OCI-LY1 (cell line): ENCODE results near the gene TTC3.

Experiments used
- H2AFZ ChIP-seq: fragments of 200-600 bp; sonication (generic), shearing (Covaris generic); 2 replicates; pipeline ENCODE4 v1.6.0; 2014; ENCODE audit warnings: antibody characterized with exemption, mild to moderate bottlenecking, low read length
- H3F3A ChIP-seq: fragments of 200-600 bp; sonication (generic), shearing (Covaris generic); 2 replicates; pipeline ENCODE4 v1.6.0; 2014; ENCODE audit warnings: mild to moderate bottlenecking, antibody characterized with exemption, low read length, moderate library complexity; ENCODE audit not compliant: insufficient read depth
- H3K27ac ChIP-seq: fragments of 200-600 bp; sonication (generic); 2 replicates; pipeline ENCODE4 v1.5.1; 2014; ENCODE audit warnings: low read length, mixed run types, mild to moderate bottlenecking, low read depth; ENCODE audit not compliant: poor library complexity, severe bottlenecking
- H3K27me3 ChIP-seq: fragments of 200-600 bp; sonication (generic); 2 replicates; pipeline ENCODE4 v1.6.0; 2014; ENCODE audit warnings: antibody characterized with exemption, mild to moderate bottlenecking, low read length, moderate library complexity; ENCODE audit not compliant: insufficient read depth
- H3K36me3 ChIP-seq: fragments of 200-600 bp; sonication (generic); 2 replicates; pipeline ENCODE4 v1.6.1; 2014; ENCODE audit warnings: mild to moderate bottlenecking, antibody characterized with exemption, low read length, moderate library complexity, mixed read lengths; ENCODE audit not compliant: insufficient read depth
- H3K4me1 ChIP-seq: fragments of 200-600 bp; sonication (generic); 2 replicates; pipeline ENCODE4 v1.5.1; 2014; ENCODE audit warnings: mild to moderate bottlenecking, low read length, moderate library complexity; ENCODE audit not compliant: insufficient read depth, severe bottlenecking
- H3K4me2 ChIP-seq: fragments of 200-600 bp; sonication (generic), shearing (Covaris generic); 2 replicates; pipeline ENCODE4 v1.6.1; 2014; ENCODE audit warnings: low read length
- H3K4me3 ChIP-seq: fragments of 200-600 bp; sonication (generic); 2 replicates; pipeline ENCODE4 v1.5.1; 2014; ENCODE audit warnings: low read length, low read depth, mild to moderate bottlenecking, mixed read lengths; ENCODE audit not compliant: poor library complexity, severe bottlenecking
- H3K79me2 ChIP-seq: fragments of 200-600 bp; shearing (Covaris generic); 2 replicates; pipeline ENCODE4 v1.6.1; 2016; ENCODE audit warnings: mixed run types, low read length, mixed read lengths; ENCODE audit not compliant: insufficient read depth
- H3K9ac ChIP-seq: fragments of 200-600 bp; sonication (generic), shearing (Covaris generic); 2 replicates; pipeline ENCODE4 v1.6.1; 2014; ENCODE audit warnings: mild to moderate bottlenecking, low read length, mixed read lengths
- H3K9me2 ChIP-seq: fragments of 200-600 bp; sonication (generic), shearing (Covaris generic); 2 replicates; pipeline ENCODE4 v1.6.1; 2014; ENCODE audit warnings: low read depth, mild to moderate bottlenecking, low read length, mixed read lengths
- H3K9me3 ChIP-seq: fragments of 200-600 bp; shearing (Covaris generic); 2 replicates; pipeline ENCODE4 v1.6.1; 2014; ENCODE audit warnings: low read length, mixed read lengths
- H4K20me1 ChIP-seq: fragments of 200-600 bp; sonication (generic), shearing (Covaris generic); 2 replicates; pipeline ENCODE4 v1.6.0; 2016; ENCODE audit warnings: mild to moderate bottlenecking, low read length; ENCODE audit not compliant: insufficient read depth
- EZH2 ChIP-seq: fragments of 200-600 bp; sonication (generic), shearing (Covaris generic); IDR thresholded peaks from 2 replicates; pipeline ENCODE4 v1.8.0; 2017; ENCODE audit warnings: borderline replicate concordance, mixed run types, mild to moderate bottlenecking, antibody characterized with exemption, low read length, moderate library complexity, mixed read lengths
- TF ChIP-seq, protein P1 (sequence below): fragments of 200-600 bp; sonication (generic), shearing (Covaris generic); IDR thresholded peaks from 2 replicates; pipeline ENCODE4 v1.5.1; 2017; ENCODE audit warnings: mild to moderate bottlenecking, antibody characterized with exemption, low read length, moderate library complexity, mixed read lengths

The TTC3 gene

DNA sequence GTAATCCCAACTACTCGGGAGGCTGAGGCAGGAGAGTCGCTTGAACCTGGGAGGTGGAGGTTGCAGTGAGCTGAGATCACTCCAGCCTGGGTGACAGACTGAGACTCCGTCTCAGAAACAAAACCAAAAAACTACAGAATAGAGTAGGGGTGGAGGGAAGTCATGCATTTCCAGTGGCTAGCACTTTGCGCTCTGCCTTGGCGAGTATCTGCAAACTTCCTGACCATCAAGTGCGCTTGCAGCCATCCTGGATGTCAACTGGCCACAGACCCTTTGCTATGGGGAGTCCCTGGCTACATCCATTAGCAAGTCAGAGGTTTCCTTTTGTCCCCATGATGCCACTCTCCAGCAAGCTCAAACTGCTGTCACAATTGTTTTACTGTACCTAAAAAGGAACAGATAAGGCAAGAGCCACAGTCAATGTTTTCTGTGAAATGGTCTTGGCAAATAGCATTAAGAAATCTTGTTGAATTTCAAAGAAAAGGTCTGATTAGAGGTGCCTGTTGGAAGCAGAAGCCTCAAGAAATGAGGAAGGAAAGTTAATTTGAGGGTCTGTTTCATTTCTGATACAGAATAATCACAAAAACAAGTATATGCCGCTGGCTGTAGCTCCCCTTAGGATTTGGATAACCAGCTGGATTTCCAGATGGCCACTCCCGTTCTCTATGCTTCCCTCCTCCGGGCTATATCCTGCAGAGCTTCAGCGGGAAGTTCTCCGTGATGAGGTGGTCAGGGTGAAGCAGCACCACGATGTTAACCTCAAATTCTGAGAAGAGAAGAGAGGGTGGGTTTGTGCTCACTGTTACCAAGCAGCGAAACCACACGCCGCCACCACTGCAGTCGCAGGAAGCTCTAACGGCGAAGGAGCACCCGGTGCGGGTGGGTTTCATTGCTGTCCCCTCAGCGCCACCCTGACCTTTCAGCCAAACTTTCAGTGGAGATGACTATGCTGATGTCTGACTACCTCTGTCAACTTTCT lies 152.1 kb downstream of the TTC3 start:
- peaks cover 11% of the 10 kb centered on the region for H3K4me1 ChIP-seq
- H3K9me3 ChIP-seq, result no peaks in the 10 kb centered on the region
- TF ChIP-seq, protein P1, sequence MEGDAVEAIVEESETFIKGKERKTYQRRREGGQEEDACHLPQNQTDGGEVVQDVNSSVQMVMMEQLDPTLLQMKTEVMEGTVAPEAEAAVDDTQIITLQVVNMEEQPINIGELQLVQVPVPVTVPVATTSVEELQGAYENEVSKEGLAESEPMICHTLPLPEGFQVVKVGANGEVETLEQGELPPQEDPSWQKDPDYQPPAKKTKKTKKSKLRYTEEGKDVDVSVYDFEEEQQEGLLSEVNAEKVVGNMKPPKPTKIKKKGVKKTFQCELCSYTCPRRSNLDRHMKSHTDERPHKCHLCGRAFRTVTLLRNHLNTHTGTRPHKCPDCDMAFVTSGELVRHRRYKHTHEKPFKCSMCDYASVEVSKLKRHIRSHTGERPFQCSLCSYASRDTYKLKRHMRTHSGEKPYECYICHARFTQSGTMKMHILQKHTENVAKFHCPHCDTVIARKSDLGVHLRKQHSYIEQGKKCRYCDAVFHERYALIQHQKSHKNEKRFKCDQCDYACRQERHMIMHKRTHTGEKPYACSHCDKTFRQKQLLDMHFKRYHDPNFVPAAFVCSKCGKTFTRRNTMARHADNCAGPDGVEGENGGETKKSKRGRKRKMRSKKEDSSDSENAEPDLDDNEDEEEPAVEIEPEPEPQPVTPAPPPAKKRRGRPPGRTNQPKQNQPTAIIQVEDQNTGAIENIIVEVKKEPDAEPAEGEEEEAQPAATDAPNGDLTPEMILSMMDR, result no peak
- TF ChIP-seq EZH2, result no peak
- H3K27ac ChIP-seq, result no peak overlapping the region
- no peaks in the 10 kb centered on the region for H4K20me1 ChIP-seq
- no peak overlapping the region for H3K4me3 ChIP-seq
- H3K4me2 ChIP-seq, result no peak overlapping the region
- no peak overlapping the region for H2AFZ ChIP-seq
- no peak overlapping the region for H3K9ac ChIP-seq
- no peaks in the 10 kb centered on the region for H3K27me3 ChIP-seq
- H3K36me3 ChIP-seq, result peaks cover 71% of the 10 kb centered on the region
- H3F3A ChIP-seq, result no peaks in the 10 kb centered on the region; the same call in 1 of the 2 replicates
- peaks cover 12% of the 10 kb centered on the region for H3K79me2 ChIP-seq
- H3K9me2 ChIP-seq, result no peaks in the 10 kb centered on the region

DNA sequence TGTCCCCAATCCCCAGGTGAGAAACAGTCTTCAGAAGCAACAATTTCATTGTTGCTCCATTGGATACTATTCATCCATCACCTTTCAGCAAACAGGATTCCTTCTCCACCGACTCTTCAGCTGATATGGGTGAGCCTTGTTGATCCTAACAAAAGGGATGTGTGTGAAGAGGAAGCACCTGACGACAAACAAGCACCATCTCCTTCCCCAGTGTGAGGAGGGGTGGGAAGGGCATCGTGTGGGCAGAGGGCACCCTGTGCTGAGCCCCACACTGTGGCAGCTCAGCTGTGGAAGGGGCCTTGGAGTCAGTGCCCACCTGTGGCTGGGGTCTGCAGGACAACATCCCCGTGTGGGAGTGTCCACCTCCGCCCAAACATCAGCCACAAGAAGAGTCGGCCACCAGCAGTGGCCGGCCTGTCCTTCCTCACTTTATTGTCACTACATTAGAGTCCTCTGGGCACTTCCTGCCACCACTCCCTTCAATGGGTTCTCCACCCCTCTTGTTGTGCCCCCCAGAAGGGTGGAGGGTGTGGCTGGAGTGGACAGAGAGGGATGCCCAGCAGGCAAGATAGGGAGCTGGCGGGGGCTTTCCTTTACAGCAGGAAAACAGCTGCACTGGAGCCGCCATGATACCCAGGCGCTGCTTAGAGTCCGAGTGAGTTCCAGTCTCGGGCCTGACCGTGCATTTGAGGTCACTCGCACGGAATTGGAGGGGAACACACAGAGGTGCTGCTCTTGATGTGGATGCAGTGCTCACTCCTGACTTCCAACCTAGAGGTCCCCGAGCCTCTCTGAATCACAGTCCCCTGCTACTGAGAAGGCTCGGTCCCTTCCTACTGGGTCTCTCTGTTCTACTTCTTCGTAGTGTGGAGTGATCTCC lies 153.2 kb downstream of the TTC3 start:
- Histone ChIP-seq H3K9me2 (no peaks in the 10 kb centered on the region), H3K27ac (no peak overlapping the region), H3K27me3 (no peaks in the 10 kb centered on the region), H3F3A (no peaks in the 10 kb centered on the region; the same call in 1 of the 2 replicates), H4K20me1 (no peaks in the 10 kb centered on the region), H3K4me3 (no peak overlapping the region), H3K4me1 (peaks cover 4% of the 10 kb centered on the region), H3K36me3 (peaks cover 83% of the 10 kb centered on the region), H3K9me3 (no peaks in the 10 kb centered on the region), H3K4me2 (no peak overlapping the region), H3K79me2 (peaks cover 12% of the 10 kb centered on the region), H3K9ac (no peak overlapping the region), H2AFZ (no peak overlapping the region)
- TF ChIP-seq, protein P1, result no peak
- no peak for TF ChIP-seq EZH2

DNA sequence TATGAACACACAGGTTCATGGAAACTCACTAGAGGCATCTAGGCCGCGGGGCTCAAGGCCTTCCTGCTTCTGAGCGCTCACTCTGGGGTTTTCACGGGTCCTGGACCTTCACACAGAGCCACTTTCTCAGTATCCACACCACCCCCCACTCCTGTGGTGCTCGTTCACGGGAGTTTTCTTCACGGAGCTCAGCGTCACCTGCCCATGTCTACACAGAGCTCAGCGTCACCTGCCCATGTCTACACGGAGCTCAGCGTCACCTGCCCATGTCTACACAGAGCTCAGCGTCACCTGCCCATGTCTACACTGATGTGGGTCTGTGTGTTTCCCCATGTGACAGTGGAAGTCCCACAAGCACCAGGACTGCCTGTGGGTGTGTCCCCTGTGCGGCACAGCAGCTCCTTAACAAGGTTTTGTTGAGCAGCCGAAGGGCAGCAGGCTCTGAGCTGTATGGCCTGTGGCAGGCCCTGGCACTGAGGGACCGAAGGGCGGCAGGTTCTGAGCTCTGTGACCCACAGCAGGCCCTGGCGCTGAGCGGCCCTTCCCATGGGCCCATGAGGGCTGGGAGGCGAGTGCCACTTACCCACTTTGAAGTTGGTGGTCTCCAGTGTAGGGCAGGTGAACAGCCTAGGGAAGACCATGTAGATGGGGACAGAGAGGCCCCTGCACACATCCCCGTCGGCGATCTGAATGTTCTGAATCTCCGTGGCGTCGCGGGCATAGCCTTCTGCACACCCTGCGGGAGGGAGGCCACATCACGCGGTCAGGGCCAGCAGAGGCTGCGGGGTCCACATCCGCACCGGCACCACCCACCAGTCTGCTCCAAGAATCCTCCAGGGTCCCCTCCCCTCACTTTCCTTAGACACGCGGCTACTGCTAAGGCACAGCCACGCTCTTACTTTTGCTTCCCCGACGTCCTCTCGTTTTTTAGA lies 154.3 kb downstream of the TTC3 start:
- H3K27me3 ChIP-seq, result no peaks in the 10 kb centered on the region
- H3K9me3 ChIP-seq, result no peaks in the 10 kb centered on the region
- peaks cover 5% of the 10 kb centered on the region for H3K4me1 ChIP-seq
- H3K36me3 ChIP-seq, result peaks cover 92% of the 10 kb centered on the region
- H3K79me2 ChIP-seq, result peaks cover 12% of the 10 kb centered on the region
- TF ChIP-seq EZH2, result no peak
- TF ChIP-seq, protein P1, result no peak
- no peak overlapping the region for H3K4me2 ChIP-seq
- H2AFZ ChIP-seq, result no peak overlapping the region
- H3K4me3 ChIP-seq, result no peak overlapping the region
- no peaks in the 10 kb centered on the region; the same call in 1 of the 2 replicates for H3F3A ChIP-seq
- no peak overlapping the region for H3K27ac ChIP-seq
- H3K9ac ChIP-seq, result no peak overlapping the region
- no peaks in the 10 kb centered on the region for H4K20me1 ChIP-seq
- H3K9me2 ChIP-seq, result no peaks in the 10 kb centered on the region
